Neutrophil (primary cell): ENCODE data around the gene STT3B.

Experiments
- H3K27ac ChIP-seq: fragments of 200-600 bp; sonication (generic); 2 replicates; pipeline ENCODE4 v1.5.1; 2016; ENCODE audit warnings: mild to moderate bottlenecking, moderate library complexity
- H3K27me3 ChIP-seq: fragments of 200-600 bp; sonication (generic); 2 replicates; pipeline ENCODE4 v1.6.0; 2016; ENCODE audit warnings: mild to moderate bottlenecking
- H3K36me3 ChIP-seq: fragments of 200-600 bp; sonication (generic); 2 replicates; pipeline ENCODE4 v1.5.1; 2017
- H3K4me1 ChIP-seq, 2 experiments: fragments of 200-600 bp in 1 of 2; sonication (generic) in 1 of 2; 1 replicate in 1 of 2; 2 replicates in 1 of 2; pipeline versions ENCODE4 v1.5.1 to v1.6.1; 2013 to 2016; ENCODE audit warnings: low read depth in 1 of 2, low read length in 1 of 2, mild to moderate bottlenecking in 1 of 2, moderate library complexity in 1 of 2; ENCODE audit not compliant: control insufficient read depth in 1 of 2, insufficient read depth in 1 of 2
- H3K4me3 ChIP-seq, 2 experiments: fragments of 200-600 bp in 1 of 2; sonication (generic) in 1 of 2; 1 replicate in 1 of 2; 2 replicates in 1 of 2; pipeline ENCODE4 v1.5.1; 2013 to 2016; ENCODE audit warnings: low read depth in 1 of 2, low read length in 1 of 2, mild to moderate bottlenecking in 1 of 2, moderate library complexity in 1 of 2
- H3K9me3 ChIP-seq: fragments of 200-600 bp; sonication (generic); 2 replicates; pipeline ENCODE4 v1.5.1; 2016
- TF ChIP-seq, protein P1 (sequence below): fragments of 200-600 bp; sonication (generic); IDR thresholded peaks from 2 replicates; pipeline ENCODE4 v1.5.1; 2016; ENCODE audit warnings: antibody characterized with exemption

Gene STT3B

DNA sequence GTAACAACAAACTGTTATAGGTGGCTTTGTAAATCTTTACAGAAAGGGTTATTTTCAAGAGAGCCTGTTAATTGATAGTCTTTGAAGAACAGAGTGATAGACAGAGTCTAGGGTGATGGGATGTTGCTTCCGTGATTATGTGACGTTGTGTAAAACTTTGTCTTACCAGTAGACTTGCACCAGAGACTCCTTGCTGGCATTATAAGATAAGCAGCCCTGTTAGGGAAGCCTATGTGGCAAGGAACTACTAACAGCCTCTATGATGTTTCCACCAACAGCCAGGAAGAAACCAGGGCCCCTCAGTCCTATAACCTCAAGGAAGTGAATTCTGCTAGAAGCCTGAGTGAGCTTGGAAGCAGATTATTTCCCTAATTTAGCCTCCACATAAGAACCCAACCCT is 18.9 kb downstream of the STT3B start:
- Histone ChIP-seq H3K4me1 (peaks cover 27 to 43% of the 10 kb centered on the region in 2 experiments), H3K4me3 (no peak overlapping the region), H3K9me3 (no peaks in the 10 kb centered on the region), H3K27ac (peak overlapping the region; percentile 43), H3K36me3 (no peaks in the 10 kb centered on the region), H3K27me3 (no peaks in the 10 kb centered on the region)
- TF ChIP-seq, protein P1, sequence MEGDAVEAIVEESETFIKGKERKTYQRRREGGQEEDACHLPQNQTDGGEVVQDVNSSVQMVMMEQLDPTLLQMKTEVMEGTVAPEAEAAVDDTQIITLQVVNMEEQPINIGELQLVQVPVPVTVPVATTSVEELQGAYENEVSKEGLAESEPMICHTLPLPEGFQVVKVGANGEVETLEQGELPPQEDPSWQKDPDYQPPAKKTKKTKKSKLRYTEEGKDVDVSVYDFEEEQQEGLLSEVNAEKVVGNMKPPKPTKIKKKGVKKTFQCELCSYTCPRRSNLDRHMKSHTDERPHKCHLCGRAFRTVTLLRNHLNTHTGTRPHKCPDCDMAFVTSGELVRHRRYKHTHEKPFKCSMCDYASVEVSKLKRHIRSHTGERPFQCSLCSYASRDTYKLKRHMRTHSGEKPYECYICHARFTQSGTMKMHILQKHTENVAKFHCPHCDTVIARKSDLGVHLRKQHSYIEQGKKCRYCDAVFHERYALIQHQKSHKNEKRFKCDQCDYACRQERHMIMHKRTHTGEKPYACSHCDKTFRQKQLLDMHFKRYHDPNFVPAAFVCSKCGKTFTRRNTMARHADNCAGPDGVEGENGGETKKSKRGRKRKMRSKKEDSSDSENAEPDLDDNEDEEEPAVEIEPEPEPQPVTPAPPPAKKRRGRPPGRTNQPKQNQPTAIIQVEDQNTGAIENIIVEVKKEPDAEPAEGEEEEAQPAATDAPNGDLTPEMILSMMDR = no peak

DNA sequence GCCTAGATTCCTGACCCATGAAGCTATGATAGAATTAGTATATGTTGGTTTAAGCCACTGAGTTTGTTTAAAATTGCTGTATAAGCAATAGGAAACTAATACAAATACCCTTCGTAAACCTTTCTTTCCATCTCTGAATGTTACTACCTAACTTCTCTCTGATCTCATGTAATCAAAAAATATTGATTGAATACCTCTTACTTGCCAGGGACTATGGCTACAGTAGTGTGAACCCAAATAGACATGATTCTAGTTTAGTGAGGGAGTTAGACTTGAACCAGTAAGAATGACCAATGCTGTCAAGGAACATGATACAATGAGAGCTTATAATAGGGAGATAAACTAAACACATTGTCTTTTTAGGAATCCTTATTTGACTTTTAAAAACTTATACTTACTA is 19.4 kb downstream of the STT3B start:
- no peaks in the 10 kb centered on the region for H3K36me3 ChIP-seq
- peak overlapping the region; percentile 43 for H3K27ac ChIP-seq
- H3K4me1 ChIP-seq = peaks cover 22 to 39% of the 10 kb centered on the region in 2 experiments
- H3K27me3 ChIP-seq = no peaks in the 10 kb centered on the region
- no peaks in the 10 kb centered on the region for H3K9me3 ChIP-seq
- H3K4me3 ChIP-seq = no peak overlapping the region
- TF ChIP-seq, protein P1 = no peak

DNA sequence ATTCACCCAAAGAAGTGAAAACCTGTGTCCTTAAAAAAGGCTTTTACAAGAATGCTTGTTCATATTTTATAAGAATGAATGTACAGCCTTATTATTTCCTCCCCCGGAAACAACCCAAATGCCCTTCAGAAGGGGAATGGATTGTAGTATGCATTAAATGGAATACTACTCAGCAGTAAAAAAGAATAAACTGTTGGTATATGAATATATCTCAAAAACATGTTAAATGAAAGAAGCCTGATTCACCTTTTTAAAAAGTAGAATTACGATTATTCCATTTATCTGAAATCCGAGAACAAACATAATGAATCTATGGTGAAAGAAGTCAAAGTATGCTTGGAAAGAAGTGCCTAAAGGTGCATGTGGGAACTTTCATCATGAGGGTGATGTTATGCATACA is 20.5 kb downstream of the STT3B start:
- Histone ChIP-seq H3K4me1 (peaks cover 11 to 27% of the 10 kb centered on the region in 2 experiments), H3K4me3 (no peak overlapping the region), H3K27me3 (no peaks in the 10 kb centered on the region), H3K9me3 (no peaks in the 10 kb centered on the region), H3K27ac (no peak overlapping the region), H3K36me3 (no peaks in the 10 kb centered on the region)
- TF ChIP-seq, protein P1 = no peak

DNA sequence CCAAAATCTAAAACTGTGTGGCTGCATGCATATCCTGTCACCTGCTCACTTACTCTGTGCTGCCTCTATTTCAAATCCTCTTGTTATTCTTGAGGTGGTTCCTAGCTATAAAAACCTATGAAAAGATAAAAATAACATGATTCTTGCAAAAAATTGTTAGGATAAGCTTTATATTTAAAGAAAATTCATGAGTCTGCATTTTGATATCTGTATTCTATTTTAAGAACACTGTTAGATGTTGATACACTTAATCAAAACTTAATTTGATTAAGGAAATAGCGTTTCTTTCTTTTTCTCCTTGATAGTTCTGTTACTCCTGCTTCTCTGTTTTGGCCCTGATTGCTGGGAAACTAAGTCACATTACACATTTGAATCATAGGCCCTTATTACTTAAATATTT is 22.5 kb downstream of the STT3B start:
- TF ChIP-seq, protein P1 = no peak
- H3K27ac ChIP-seq = no peak overlapping the region
- no peaks in the 10 kb centered on the region for H3K36me3 ChIP-seq
- H3K9me3 ChIP-seq = no peaks in the 10 kb centered on the region
- H3K4me3 ChIP-seq = no peak overlapping the region
- peaks cover 6 to 16% of the 10 kb centered on the region in 2 experiments for H3K4me1 ChIP-seq
- no peaks in the 10 kb centered on the region for H3K27me3 ChIP-seq

DNA sequence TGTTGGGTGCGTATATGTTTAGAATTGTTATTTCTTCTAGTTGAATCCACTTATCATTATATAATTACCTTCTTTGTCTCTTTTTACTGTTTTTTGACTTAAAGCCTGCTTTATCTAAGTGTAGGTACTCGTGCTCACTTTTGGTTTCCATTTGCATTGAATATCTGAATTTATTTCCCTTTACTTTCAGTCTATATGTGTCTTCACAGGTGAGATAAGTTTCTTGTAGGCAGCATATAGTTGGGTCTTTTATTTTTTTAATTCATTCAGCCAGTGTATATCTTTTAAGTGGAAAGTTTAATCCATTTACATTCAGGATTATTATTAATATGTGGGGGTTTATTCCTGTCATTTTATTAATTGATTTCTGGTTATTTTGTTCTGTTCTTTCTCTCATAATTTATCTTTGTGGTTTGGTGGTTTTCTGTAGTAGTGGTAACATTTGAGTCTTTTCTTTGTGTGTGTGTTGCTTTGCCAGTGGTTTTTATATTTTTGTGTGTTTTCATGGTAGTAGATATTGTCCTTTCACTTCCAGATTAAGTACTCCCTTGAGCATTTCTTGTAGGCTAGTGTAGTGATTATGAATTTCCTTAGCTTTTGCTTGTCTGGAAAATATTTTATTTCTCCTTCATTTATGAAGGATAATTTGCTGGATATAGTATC is 27.3 kb downstream of the STT3B start:
- Histone ChIP-seq H3K4me1 (peaks cover 6 to 13% of the 10 kb centered on the region in 2 experiments), H3K4me3 (no peak overlapping the region), H3K27me3 (no peaks in the 10 kb centered on the region), H3K9me3 (no peaks in the 10 kb centered on the region), H3K36me3 (no peaks in the 10 kb centered on the region), H3K27ac (no peak overlapping the region)
- TF ChIP-seq, protein P1 = no peak
